ENCODE measurements around the gene RPS24.

Gene RPS24

DNA sequence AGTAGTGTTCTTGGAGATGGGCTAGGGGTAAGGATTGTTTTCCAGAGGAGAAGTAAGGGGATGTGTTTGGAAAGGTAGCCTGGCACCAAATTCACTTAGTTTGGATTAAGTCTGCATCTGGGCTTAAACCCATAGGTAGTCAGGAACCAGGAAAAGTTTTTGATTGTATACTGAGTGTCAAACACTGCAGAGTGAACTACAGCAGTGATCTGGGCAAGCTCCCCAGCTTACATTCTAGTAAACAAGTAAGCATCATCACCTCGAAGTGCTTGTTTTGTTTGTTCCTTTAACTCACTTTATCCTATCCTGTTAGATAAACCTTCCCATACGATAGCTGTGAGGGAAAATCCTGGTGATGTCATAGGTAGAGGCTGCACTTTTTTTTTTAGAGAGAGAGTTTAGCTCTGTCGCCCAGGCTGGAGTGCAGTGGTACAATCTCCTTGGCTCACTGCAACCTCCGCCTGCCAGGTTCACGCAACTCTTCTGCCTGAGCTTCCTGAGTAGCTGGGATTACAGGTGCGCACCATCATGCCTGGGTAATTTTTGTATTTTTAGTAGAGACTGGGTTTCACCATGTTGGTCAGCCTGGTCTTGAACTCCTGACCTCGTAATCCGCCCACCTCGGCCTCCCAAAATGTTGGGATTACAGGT lies 2.4 kb downstream of the RPS24 start:
- DNase-seq (ENCODE audit: extremely low read depth, low read depth): no peak
- no peak for TF ChIP-seq CTCF (IDR thresholded peaks at IDR 0.05; ENCODE audit: low read depth, low read length, missing control alignments)
- H3K4me3 ChIP-seq (replicated peaks; ENCODE audit: low read depth, low read length): peak overlapping the region; percentile 78

- peak overlapping the region; percentile 78 for H3K4me3 ChIP-seq (replicated peaks; ENCODE audit: low read depth, low read length)
Measured at GRCh38 chr10:78038105-78038504, 4.4 kb downstream of the RPS24 start.

GRCh38 chr10:78038791-78039547 lies 5.3 kb downstream of the RPS24 start:
- peak overlapping the region; percentile 78 for H3K4me3 ChIP-seq (replicated peaks; ENCODE audit: low read depth, low read length)

More at GRCh38 chr10:78038105-78038504, 4.4 kb downstream of the RPS24 start:
- DNase-seq (ENCODE audit: extremely low read depth, low read depth): no peak
- TF ChIP-seq CTCF (IDR thresholded peaks at IDR 0.05; ENCODE audit: low read depth, low read length, missing control alignments): no peak

DNA sequence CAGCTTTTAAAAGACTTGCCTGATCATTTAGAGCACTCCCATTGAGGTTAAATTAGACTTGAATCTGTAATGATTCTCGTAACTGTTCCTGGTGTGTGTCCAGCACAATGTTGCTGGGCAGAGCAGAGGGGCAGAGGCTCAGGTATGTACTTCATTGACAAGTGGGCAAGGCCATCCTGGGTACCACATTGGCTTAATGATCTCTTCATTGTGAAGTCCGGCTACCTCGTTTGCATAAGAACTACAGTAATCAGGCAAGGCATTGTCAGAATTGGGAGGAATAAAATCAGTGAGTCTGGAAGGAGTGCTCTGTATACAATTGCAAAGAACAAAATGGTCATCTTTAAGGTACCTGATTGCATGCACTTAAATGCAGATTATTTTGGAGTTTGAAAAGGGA lies 6.1 kb downstream of the RPS24 start:
- H3K4me3 ChIP-seq (replicated peaks; ENCODE audit: low read depth, low read length): no peak overlapping the region
- no peak for TF ChIP-seq CTCF (IDR thresholded peaks at IDR 0.05; ENCODE audit: low read depth, low read length, missing control alignments)

More at GRCh38 chr10:78038791-78039547, 5.3 kb downstream of the RPS24 start:
- no peak for DNase-seq (ENCODE audit: extremely low read depth, low read depth)
- no peak for TF ChIP-seq CTCF (IDR thresholded peaks at IDR 0.05; ENCODE audit: low read depth, low read length, missing control alignments)

DNA sequence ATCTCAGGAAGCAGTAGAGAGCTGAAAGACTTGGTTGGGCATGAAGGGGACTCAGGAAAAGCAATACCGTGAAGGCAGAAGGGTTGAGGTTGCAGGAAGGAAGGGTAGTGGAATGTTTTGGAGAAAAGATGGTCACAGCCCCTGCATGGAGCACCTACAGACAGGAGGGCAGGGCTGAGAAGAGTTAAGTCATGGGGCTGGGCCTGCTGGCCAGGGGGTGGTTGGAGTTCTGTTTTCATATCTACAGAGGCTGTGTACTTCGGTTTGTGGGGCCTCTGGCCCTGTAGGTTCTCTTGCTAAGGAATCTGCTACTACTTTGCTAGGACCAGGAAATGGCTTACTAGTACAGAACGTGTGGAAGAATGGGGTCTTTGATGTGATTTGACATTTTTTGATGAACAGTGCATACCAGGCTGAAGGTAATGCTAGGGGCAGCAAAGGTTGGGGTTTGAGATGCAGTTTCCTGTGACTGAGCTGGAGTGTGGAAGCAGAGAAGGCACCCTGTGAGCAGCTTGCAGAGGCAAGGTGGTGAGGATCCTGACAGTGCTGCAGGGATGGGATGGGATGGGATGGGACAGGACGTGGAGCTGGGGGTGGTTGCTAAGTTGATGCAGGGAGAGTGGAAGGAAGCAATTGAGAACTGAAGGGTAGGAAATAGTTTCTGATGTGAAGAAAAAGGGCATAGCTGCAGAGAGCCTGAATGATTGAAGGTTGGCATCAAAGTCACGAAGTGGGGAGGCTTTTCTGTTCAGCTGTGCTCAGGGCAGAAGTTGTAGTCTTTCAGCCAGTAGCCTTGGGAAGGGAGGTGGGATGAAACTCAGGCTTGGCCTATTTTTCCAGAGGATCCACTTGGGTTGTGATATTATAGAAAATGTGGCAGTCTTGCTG lies 7.8 kb downstream of the RPS24 start:
- H3K4me3 ChIP-seq (replicated peaks; ENCODE audit: low read depth, low read length): no peak overlapping the region
- DNase-seq (ENCODE audit: extremely low read depth, low read depth): no peak
- TF ChIP-seq CTCF (IDR thresholded peaks at IDR 0.05; ENCODE audit: low read depth, low read length, missing control alignments): no peak

More for the DNA sequence above, 6.1 kb downstream of the RPS24 start:
- DNase-seq (ENCODE audit: extremely low read depth, low read depth): no peak

- H3K4me3 ChIP-seq (replicated peaks; ENCODE audit: low read depth, low read length): no peak overlapping the region
- TF ChIP-seq CTCF (IDR thresholded peaks at IDR 0.05; ENCODE audit: low read depth, low read length, missing control alignments): no peak
- no peak for DNase-seq (ENCODE audit: extremely low read depth, low read depth)
Measured at GRCh38 chr10:78042058-78042751, 8.5 kb downstream of the RPS24 start.
